HEK293 (cell line): Measurements from ENCODE around the gene TNFSF10.

ENCODE experiments used
- CTCF ChIA-PET: fragments of 350-600 bp; formaldehyde crosslinking; extraction: SDS; loops from one replicate; lab custom pipeline; 2021; ENCODE audit warnings: antibody characterized with exemption; lab: Yijun Ruan, JAX
- POLR2A ChIA-PET: fragments of 300-600 bp; formaldehyde crosslinking; extraction: SDS; loops from one replicate; lab custom pipeline; 2020; ENCODE audit warnings: antibody characterized with exemption, inconsistent platforms; lab: Yijun Ruan, JAX
- H3K27ac ChIP-seq: fragments of 200-500 bp; sonication (Bioruptor generic); 2 replicates; pipeline ENCODE4 v1.5.1; 2014; ENCODE audit warnings: low read depth, low read length, control low read depth, inconsistent platforms; ENCODE audit errors: extremely low read depth
- H3K36me3 ChIP-seq, 2 experiments: fragments of 200-500 bp in 1 of 2; sonication (Bioruptor generic) in 1 of 2; 1 replicate in 1 of 2; 2 replicates in 1 of 2; pipeline ENCODE4 v1.5.1; 2014 to 2017; ENCODE audit warnings: inconsistent platforms in 2 of 2, low read length in 2 of 2; ENCODE audit not compliant: control insufficient read depth in 2 of 2, insufficient read depth in 1 of 2
- H3K4me1 ChIP-seq: fragments of 200-500 bp; sonication (Bioruptor generic); 2 replicates; pipeline ENCODE4 v1.5.1; 2014; ENCODE audit warnings: mild to moderate bottlenecking, low read length, inconsistent platforms; ENCODE audit not compliant: control insufficient read depth, insufficient read depth
- H3K4me3 ChIP-seq: 2 replicates; pipeline ENCODE4 v1.5.1; 2011; ENCODE audit warnings: low read depth, mild to moderate bottlenecking, control low read depth, low read length, moderate library complexity
- H3K9me3 ChIP-seq: fragments of 200-500 bp; sonication (Bioruptor generic); 2 replicates; pipeline ENCODE4 v1.5.1; 2014; ENCODE audit warnings: low read depth, low read length, inconsistent platforms; ENCODE audit not compliant: control insufficient read depth, insufficient read depth
- AEBP2 ChIP-seq: fragments of 450-650 bp; formaldehyde crosslinking; IDR thresholded peaks from 2 replicates; pipeline ENCODE4 v1.5.1; 2016; ENCODE audit warnings: missing biosample characterization, missing genetic modification characterization, borderline replicate concordance
- HOXC10 ChIP-seq: sonication (generic); formaldehyde crosslinking; IDR thresholded peaks from 2 replicates; pipeline ENCODE4 v1.8.1; 2023; ENCODE audit warnings: mild to moderate bottlenecking, missing genetic modification reagents
- IKZF3 ChIP-seq: fragments of 450-650 bp; IDR thresholded peaks from 2 replicates; pipeline ENCODE4 v1.5.0; 2018; ENCODE audit warnings: missing biosample characterization, mild to moderate bottlenecking, missing genetic modification characterization, moderate library complexity
- SP7 ChIP-seq: fragments of 450-650 bp; formaldehyde crosslinking; IDR thresholded peaks from 2 replicates; pipeline ENCODE4 v1.5.1; 2016; ENCODE audit warnings: missing biosample characterization, missing genetic modification characterization
- TCF7L2 ChIP-seq: IDR thresholded peaks from 2 replicates; pipeline ENCODE4 v1.6.1; 2011; ENCODE audit warnings: low read depth, mild to moderate bottlenecking, inconsistent platforms, low read length, moderate library complexity, borderline replicate concordance
- YY1 ChIP-seq: fragments of 450-650 bp; formaldehyde crosslinking; IDR thresholded peaks from 2 replicates; pipeline ENCODE4 v1.5.1; 2018; ENCODE audit warnings: missing biosample characterization, missing genetic modification characterization
- ZBTB26 ChIP-seq: fragments of 450-650 bp; formaldehyde crosslinking; optimal IDR thresholded peaks from 2 replicates; pipeline ENCODE3; 2016; ENCODE audit warnings: missing biosample characterization, mild to moderate bottlenecking, missing genetic modification characterization
- ZFP69B ChIP-seq: fragments of 450-650 bp; formaldehyde crosslinking; IDR thresholded peaks from 2 replicates; pipeline ENCODE4 v1.5.1; 2016; ENCODE audit warnings: missing biosample characterization, missing genetic modification characterization
- ZNF114 ChIP-seq: fragments of 450-650 bp; formaldehyde crosslinking; IDR thresholded peaks from 2 replicates; pipeline ENCODE4 v1.5.0; 2017; ENCODE audit warnings: missing biosample characterization, missing genetic modification characterization
- ZNF223 ChIP-seq: fragments of 450-650 bp; formaldehyde crosslinking; IDR thresholded peaks from 2 replicates; pipeline ENCODE4 v1.5.1; 2016; ENCODE audit warnings: missing biosample characterization, missing genetic modification characterization
- ZNF274 ChIP-seq, 2 experiments: fragments of 200-500 bp in 1 of 2; fragments of 450-650 bp in 1 of 2; sonication (Bioruptor generic) in 1 of 2; formaldehyde crosslinking in 1 of 2; IDR thresholded peaks; 2 replicates each; pipeline versions ENCODE4 v1.5.1 to v1.6.1; 2014 to 2016; ENCODE audit warnings: borderline replicate concordance in 1 of 2, inconsistent platforms in 1 of 2, low read length in 1 of 2, missing biosample characterization in 1 of 2, missing genetic modification characterization in 1 of 2
- ZNF350 ChIP-seq: fragments of 450-650 bp; formaldehyde crosslinking; IDR thresholded peaks from 2 replicates; pipeline ENCODE4 v1.5.0; 2017; ENCODE audit warnings: missing biosample characterization, mild to moderate bottlenecking, missing genetic modification characterization
- ZNF366 ChIP-seq: fragments of 450-650 bp; formaldehyde crosslinking; conservative IDR thresholded peaks from 2 replicates; pipeline ENCODE4 v1.5.1; 2016; ENCODE audit warnings: missing biosample characterization, missing genetic modification characterization
- ZNF416 ChIP-seq: fragments of 450-650 bp; formaldehyde crosslinking; IDR thresholded peaks from 2 replicates; pipeline ENCODE4 v1.5.1; 2016; ENCODE audit warnings: missing biosample characterization, missing genetic modification characterization
- ZNF473 ChIP-seq: fragments of 450-650 bp; formaldehyde crosslinking; IDR thresholded peaks from 2 replicates; pipeline ENCODE4 v1.5.1; 2017; ENCODE audit warnings: missing biosample characterization, missing genetic modification characterization
- ZNF530 ChIP-seq: fragments of 450-650 bp; formaldehyde crosslinking; IDR thresholded peaks from 2 replicates; pipeline ENCODE4 v1.5.1; 2016; ENCODE audit warnings: low read depth, missing biosample characterization, missing genetic modification characterization
- ZNF585B ChIP-seq: fragments of 450-650 bp; formaldehyde crosslinking; IDR thresholded peaks from 2 replicates; pipeline ENCODE4 v1.5.1; 2016; ENCODE audit warnings: missing biosample characterization, missing genetic modification characterization
- ZNF623 ChIP-seq: fragments of 450-650 bp; formaldehyde crosslinking; IDR thresholded peaks from 2 replicates; pipeline ENCODE4 v1.5.1; 2016; ENCODE audit warnings: missing biosample characterization, missing genetic modification characterization
- ZNF660 ChIP-seq: fragments of 450-650 bp; IDR thresholded peaks from 2 replicates; pipeline ENCODE4 v1.5.1; 2018; ENCODE audit warnings: missing biosample characterization, mild to moderate bottlenecking, missing genetic modification characterization
- ZNF701 ChIP-seq: fragments of 450-650 bp; formaldehyde crosslinking; IDR thresholded peaks from 2 replicates; pipeline ENCODE4 v1.5.1; 2016; ENCODE audit warnings: missing biosample characterization, missing genetic modification characterization
- ZNF707 ChIP-seq: fragments of 450-650 bp; formaldehyde crosslinking; IDR thresholded peaks from 2 replicates; pipeline ENCODE4 v1.5.1; 2016; ENCODE audit warnings: missing biosample characterization, missing genetic modification characterization
- ZNF837 ChIP-seq: fragments of 450-650 bp; formaldehyde crosslinking; IDR thresholded peaks from 2 replicates; pipeline ENCODE4 v1.5.1; 2016; ENCODE audit warnings: missing biosample characterization, missing genetic modification characterization
- TF ChIP-seq, protein P1 (sequence below): fragments of 450-650 bp; IDR thresholded peaks from 2 replicates; pipeline ENCODE4 v1.5.1; 2018; ENCODE audit warnings: missing biosample characterization, missing genetic modification characterization
- TF ChIP-seq, protein P2 (sequence below): fragments of 450-650 bp; formaldehyde crosslinking; IDR thresholded peaks from 2 replicates; pipeline ENCODE4 v1.5.1; 2017; ENCODE audit warnings: missing biosample characterization, missing genetic modification characterization

Gene TNFSF10

DNA sequence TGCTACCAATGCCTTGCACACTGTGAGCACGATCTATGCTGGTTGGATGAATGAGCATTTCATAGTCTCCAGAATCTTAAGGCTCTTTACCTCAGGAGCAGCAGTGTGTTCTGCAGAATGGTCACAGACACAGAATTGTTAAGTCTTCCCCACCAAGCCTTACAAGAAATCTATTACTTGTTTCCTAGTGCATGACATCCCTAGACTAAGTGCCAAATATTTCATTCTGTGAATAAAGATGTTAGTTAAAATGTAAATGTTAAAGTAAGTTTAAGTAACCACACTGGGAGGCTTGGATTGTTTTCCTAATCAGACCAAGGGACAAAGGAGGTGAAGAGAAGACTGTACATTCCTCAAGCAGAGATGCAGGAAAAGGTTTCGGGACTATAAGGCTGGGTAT lies 4.1 kb upstream of the TNFSF10 start:
- Histone ChIP-seq H3K27ac (no peak overlapping the region), H3K4me1 (no peaks in the 10 kb centered on the region), H3K36me3 (no peaks in the 10 kb centered on the region), H3K9me3 (no peaks in the 10 kb centered on the region), H3K4me3 (no peak overlapping the region)
- ChIA-PET POLR2A (no interaction called here), CTCF (no interaction called here)
- no peak for TF ChIP-seq ZNF274 (IDR thresholded peaks at IDR 0.05; ENCODE audit: low read length)
- TF ChIP-seq ZNF274 (tag by site-specific recombination; IDR thresholded peaks at IDR 0.05; ENCODE audit: borderline replicate concordance), result no peak
- no peak for TF ChIP-seq ZFP69B
- TF ChIP-seq YY1 (tag by site-specific recombination), result no peak
- no peak for TF ChIP-seq IKZF3 (tag by site-specific recombination)
- TF ChIP-seq ZNF473 (tag by site-specific recombination), result no peak
- no peak for TF ChIP-seq TCF7L2
- TF ChIP-seq ZNF366 (tag by site-specific recombination), result no peak
- TF ChIP-seq ZNF701 (tag by site-specific recombination), result no peak

DNA sequence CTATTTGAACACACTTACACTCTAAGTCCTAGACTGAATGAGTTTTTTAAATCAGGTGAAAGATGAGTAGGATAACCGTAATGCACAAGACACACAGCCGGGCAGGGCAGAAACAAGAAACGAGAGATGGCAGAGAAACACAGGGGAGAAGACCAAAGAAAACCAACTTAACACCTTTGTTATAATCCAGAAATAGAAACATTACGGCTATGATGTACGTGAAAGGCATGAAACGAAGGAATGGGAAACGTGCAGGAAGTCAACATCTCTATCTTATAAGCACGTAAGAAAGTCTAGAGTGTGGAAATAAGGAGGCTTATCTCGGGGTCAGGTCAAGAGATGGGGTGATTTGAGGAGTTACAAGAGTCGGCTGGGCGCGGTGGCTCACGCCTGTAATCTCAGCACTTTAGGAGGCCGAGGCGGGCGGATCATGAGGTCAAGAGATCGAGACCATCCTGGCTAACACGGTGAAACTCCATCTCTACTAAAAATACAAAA lies 1.9 kb upstream of the TNFSF10 start:
- ChIA-PET POLR2A (no interaction called here), CTCF (no interaction called here)
- H3K27ac ChIP-seq, result no peak overlapping the region
- H3K4me1 ChIP-seq, result no peaks in the 10 kb centered on the region
- TF ChIP-seq ZNF366 (tag by site-specific recombination) (no peak), HOXC10 (CRISPR knock-in tag) (no peak), ZNF623 (tag by site-specific recombination) (no peak), ZNF660 (tag by site-specific recombination) (no peak), ZNF416 (tag by site-specific recombination) (no peak), ZNF585B (no peak), AEBP2 (tag by site-specific recombination) (no peak), SP7 (tag by site-specific recombination) (no peak), ZNF530 (tag by site-specific recombination) (no peak), ZNF707 (tag by site-specific recombination) (no peak), ZNF837 (tag by site-specific recombination) (no peak), ZNF114 (no peak), ZNF350 (tag by site-specific recombination) (no peak), YY1 (tag by site-specific recombination) (no peak), ZNF223 (tag by site-specific recombination) (no peak), ZBTB26 (no peak)
- TF ChIP-seq, protein P1, sequence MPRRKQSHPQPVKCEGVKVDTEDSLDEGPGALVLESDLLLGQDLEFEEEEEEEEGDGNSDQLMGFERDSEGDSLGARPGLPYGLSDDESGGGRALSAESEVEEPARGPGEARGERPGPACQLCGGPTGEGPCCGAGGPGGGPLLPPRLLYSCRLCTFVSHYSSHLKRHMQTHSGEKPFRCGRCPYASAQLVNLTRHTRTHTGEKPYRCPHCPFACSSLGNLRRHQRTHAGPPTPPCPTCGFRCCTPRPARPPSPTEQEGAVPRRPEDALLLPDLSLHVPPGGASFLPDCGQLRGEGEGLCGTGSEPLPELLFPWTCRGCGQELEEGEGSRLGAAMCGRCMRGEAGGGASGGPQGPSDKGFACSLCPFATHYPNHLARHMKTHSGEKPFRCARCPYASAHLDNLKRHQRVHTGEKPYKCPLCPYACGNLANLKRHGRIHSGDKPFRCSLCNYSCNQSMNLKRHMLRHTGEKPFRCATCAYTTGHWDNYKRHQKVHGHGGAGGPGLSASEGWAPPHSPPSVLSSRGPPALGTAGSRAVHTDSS (tag by site-specific recombination), result no peak
- TF ChIP-seq, protein P2, sequence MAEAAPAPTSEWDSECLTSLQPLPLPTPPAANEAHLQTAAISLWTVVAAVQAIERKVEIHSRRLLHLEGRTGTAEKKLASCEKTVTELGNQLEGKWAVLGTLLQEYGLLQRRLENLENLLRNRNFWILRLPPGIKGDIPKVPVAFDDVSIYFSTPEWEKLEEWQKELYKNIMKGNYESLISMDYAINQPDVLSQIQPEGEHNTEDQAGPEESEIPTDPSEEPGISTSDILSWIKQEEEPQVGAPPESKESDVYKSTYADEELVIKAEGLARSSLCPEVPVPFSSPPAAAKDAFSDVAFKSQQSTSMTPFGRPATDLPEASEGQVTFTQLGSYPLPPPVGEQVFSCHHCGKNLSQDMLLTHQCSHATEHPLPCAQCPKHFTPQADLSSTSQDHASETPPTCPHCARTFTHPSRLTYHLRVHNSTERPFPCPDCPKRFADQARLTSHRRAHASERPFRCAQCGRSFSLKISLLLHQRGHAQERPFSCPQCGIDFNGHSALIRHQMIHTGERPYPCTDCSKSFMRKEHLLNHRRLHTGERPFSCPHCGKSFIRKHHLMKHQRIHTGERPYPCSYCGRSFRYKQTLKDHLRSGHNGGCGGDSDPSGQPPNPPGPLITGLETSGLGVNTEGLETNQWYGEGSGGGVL (tag by site-specific recombination), result no peak
- H3K36me3 ChIP-seq, result no peaks in the 10 kb centered on the region
- no peaks in the 10 kb centered on the region for H3K9me3 ChIP-seq
- H3K4me3 ChIP-seq, result no peak overlapping the region
